Urothelium cell line (cell line): ENCODE results near the gene IRF8.

ENCODE experiments used
- DNase-seq: peaks from one replicate; pipeline ENCODE4 v3.0.0; 2011; ENCODE audit warnings: low spot score, mixed read lengths
- FAIRE-seq: peaks from 2 replicates; lab custom pipeline; 2011; peaks lifted over from hg19 to GRCh38; lab: Jason Lieb, UNC

IRF8 gene

DNA sequence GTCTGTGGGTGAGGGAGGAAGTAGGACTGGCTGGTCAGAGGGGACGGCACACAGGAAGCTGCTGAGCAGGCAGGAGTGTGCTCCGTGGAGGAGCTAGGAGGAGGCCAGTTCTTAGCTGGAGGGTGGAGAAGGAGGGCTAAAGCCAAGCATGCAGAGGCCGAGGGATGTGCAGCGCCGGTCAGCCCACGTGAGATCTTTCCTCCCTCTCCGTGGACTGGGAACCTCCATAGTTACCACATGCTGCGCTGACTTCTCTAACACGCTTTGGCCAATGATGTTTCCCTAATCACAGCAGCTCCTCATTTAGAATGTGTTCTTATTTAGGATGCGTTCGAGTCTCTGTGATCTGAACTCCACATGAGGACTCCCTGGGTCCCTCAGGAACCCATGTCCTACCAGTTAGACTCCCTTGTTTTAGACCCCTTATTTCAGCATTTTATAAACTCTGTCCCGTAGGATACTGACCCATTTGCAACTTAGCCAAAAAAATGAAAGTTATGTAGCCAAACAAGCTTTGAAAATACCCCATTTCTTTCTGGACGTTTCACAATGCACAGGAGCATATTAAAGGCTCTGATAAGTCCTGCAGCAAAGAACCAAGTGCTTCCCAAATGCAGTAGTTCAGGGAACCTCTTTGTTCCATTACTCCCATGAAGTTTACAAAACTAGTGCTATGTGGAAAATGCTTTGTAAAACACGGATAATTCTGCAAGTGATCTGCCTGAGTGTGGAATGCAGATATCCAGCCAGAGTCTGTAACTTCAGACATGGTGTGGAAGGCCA, 51.4 kb downstream of the IRF8 start:
- no peak for FAIRE-seq

GRCh38 chr16:85952197-85952596, 53.2 kb downstream of the IRF8 start:
- FAIRE-seq: no peak
- DNase-seq: no peak

More for the DNA sequence above, 51.4 kb downstream of the IRF8 start:
- DNase-seq: no peak

DNA sequence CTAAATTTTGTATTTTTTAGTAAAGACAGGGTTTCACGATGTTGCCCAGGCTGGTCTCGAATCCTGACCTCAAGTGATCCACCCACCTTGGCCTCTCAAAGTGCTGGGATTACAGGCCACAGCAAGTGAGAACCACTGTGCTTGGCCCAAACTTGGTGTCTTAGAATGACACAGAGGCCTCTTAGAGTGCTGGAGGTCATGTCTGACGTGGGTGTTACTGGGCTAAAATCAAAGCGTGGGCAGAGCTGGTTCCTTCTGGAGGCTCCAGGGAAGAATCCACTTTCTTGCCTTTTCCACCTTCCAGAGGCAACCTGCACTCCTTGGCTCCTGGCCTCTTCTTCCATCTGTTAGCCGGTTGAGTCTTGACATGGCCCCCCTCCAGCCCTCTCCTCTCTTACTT, 53.8 kb downstream of the IRF8 start:
- FAIRE-seq (no peak), DNase-seq (no peak)

GRCh38 chr16:85954927-85955519, 56.1 kb downstream of the IRF8 start:
- no peak for FAIRE-seq
- DNase-seq: no peak

GRCh38 chr16:85955566-85955965, 56.6 kb downstream of the IRF8 start:
- DNase-seq (no peak), FAIRE-seq (no peak)

DNA sequence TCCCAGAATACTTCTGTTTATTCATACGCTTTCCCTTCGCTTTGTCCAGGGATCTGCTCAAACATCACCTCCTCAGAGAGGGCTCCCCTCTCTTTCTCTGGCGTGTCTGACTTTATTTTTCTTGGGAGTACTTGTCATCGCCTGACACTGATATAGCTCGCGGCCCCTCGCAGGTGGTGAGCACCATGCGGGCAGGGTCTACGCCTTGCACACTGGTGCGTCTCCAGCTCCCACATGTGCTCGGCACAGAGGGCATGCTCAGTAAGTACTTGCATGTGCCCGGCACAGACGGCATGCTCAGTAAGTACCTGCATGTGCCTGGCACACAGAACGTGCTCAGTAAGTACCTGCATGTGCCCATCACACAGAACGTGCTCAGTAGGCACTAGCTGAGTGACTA, 57.5 kb downstream of the IRF8 start:
- FAIRE-seq (no peak), DNase-seq (no peak)

DNA sequence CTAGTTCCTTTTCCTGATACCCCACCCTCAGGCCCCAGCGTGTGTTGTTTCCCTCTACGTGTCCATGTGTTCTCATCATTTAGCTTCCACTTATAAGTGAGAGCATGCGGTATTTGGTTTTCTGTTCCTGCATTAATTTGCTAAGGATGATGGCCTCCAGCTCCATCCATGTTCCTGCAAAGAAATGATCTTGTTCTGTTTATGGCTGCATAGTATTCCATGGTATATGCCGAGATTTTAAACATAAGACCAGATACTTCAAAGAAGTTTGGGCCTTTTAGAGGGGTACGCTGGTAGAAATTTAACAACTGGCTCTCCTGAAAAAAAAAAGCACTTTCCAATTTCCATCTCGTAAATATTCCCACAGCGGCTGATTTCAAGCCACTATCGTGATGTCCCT, 59.8 kb downstream of the IRF8 start:
- no peak for FAIRE-seq
- no peak for DNase-seq

DNA sequence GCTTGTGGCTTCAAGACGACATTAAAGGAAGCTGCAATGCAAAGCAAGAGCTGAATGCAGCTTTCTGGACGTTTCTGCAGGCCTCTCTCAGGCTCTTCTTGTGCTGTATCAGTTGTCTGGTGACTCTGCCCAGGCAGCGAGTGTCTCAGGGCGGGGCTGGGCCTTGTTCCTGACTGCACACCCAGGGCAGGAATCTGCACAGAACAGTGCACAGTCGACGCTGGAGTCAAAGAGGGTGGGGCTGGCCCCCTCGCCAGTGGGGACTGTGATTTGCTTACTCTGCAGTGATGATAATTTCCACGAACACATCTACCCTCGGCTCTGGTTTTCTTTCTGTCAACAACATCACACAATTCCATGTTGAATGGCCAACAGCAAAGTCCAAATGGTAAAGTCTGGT, 60.7 kb downstream of the IRF8 start:
- DNase-seq (no peak), FAIRE-seq (no peak)

GRCh38 chr16:85960486-85961046, 61.6 kb downstream of the IRF8 start:
- DNase-seq (no peak), FAIRE-seq (no peak)

- DNase-seq: no peak
- no peak for FAIRE-seq
Measured at GRCh38 chr16:85961988-85962915, 63.3 kb downstream of the IRF8 start.

DNA sequence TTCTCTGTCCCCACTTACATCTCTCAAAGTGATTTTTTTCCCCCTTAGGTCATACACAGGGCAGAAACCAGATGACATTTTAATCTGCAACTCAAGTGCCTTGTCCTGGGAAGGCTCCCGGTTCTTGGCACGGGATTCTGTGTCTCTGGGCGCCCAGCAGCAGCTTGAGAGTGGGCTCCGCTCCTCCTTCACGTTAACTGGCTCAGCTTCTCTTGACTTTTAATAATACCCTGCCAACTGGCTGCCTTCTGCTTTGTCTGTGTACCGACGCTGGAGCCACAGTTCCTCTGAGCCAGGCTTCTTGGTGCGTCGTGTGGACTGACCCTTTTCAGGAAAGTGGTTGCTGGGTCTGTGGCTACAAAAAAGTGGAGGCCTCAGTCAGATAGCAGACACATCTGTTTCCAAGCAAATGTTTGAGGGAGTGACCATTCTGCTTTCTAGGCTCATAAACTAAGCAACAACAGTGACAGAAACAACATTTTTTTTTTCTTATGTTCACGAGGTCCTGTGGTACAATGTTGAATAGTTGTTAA, 64.9 kb downstream of the IRF8 start:
- DNase-seq (no peak), FAIRE-seq (no peak)

GRCh38 chr16:85965125-85965524, 66.2 kb downstream of the IRF8 start:
- FAIRE-seq: no peak
- no peak for DNase-seq

GRCh38 chr16:85967111-85967510, 68.1 kb downstream of the IRF8 start:
- DNase-seq (no peak), FAIRE-seq (no peak)

GRCh38 chr16:85968041-85968920, 69.3 kb downstream of the IRF8 start:
- DNase-seq (no peak), FAIRE-seq (no peak)

DNA sequence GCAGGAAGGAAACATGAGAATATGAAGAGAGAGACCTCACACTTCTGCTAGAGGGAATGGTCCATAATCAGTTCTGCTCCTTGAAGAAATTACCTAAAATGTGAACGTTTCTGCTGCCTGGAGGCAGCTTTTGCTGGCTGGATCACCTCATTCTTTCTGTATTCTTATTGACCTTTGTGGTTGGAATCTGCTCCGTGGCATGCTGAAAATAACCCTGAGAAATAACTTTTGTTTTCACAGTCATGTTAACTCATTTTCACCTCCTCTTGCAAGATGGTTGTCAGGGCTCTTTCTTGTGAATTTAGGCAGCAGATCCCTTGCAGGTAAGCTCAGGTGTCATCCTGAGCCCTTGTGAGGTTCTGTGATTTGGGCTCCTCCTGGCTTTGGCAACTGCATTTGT, 70.2 kb downstream of the IRF8 start:
- DNase-seq: no peak
- no peak for FAIRE-seq

DNA sequence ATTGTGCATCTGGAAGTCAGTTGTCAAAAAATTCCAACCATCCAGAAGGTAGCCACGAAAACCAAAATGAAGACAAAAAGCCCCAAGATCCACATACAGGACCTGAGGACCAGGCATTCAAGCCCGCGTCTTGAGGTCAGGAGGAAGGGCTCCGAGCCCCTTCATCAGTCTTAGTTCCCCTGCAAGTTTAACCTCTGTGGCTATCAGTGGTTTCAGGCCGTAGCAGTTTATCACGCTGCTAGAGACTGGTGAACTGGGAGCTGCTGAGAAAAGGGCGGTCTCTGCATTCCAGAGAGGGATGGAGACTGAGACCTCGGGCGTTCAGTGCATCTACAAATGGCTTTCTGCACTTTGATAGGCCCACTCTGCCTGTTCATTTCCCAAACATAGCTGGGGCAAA, 70.6 kb downstream of the IRF8 start:
- DNase-seq: peak; percentile 28
- FAIRE-seq: no peak

GRCh38 chr16:85970016-85970733, 71.2 kb downstream of the IRF8 start:
- DNase-seq (no peak), FAIRE-seq (no peak)

DNA sequence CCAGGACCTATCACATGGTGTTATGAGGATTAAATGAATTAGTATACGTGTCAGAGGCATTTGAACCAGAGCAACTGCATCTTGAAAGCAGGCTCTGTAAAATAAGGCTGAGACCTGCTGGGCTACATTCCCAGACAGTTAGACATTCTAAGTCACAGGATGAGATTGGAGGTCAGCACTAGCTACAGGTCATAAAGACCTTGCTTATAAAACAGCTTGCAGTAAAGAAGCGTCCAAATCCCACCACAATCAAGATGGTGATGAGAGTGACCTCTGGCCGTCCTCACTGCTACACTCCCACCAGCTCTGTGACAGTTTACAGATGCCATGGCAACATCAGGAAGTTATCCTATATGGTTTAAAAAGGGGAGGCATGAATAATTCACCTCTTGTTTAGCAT, 71.8 kb downstream of the IRF8 start:
- DNase-seq: no peak
- no peak for FAIRE-seq
